Pancreas (tissue), 10 donors: ENCODE data around the gene FXN. TPM values are rescaled to one million over a fixed set of nuclear protein-coding genes. Genes with fewer than 3 reads are reported as not detected.
"Not testable (repeated sequence)": the region's sequence is repeated elsewhere in the genome, so short reads cannot be mapped to it uniquely, and the experiment has no call there.

ENCODE experiments used
- ATAC-seq, 4 donors: fragments of 200-7000 bp; cut with Tn5 transposase; one replicate each; pipeline versions ENCODE4 v1.8.0 to v1.9.1; 2020; ENCODE audit warnings: mild to moderate bottlenecking in 4 of 4, moderate library complexity in 4 of 4
- DNase-seq, 6 donors: peaks; one replicate each; pipeline ENCODE4 v3.0.0-alpha.2; 2020
- FAIRE-seq: peaks from 2 replicates; lab custom pipeline; 2012; peaks lifted over from hg19 to GRCh38; lab: Jason Lieb, UNC
- H3K27ac ChIP-seq, 4 donors: fragments of 200-600 bp; sonication (generic); 1 replicate in 3 of 4; 2 replicates in 1 of 4; pipeline versions ENCODE4 v1.5.0 to v1.8.0; 2020
- H3K27me3 ChIP-seq, 4 donors: fragments of 200-600 bp; one replicate each; pipeline ENCODE4 v1.8.0; 2021
- H3K36me3 ChIP-seq, 3 donors: fragments of 200-600 bp; sonication (generic) in 1 of 3; one replicate each; pipeline versions ENCODE4 v1.5.0 to v1.8.0; 2020 to 2021
- H3K4me1 ChIP-seq, 3 donors: fragments of 200-600 bp; one replicate each; pipeline ENCODE4 v1.8.0; 2021
- H3K4me3 ChIP-seq, 4 donors: fragments of 200-600 bp; sonication (generic) in 2 of 4; one replicate each; pipeline versions ENCODE4 v1.5.0 to v1.8.0; 2020 to 2021
- H3K9me3 ChIP-seq, 4 donors: fragments of 200-600 bp; one replicate each; pipeline ENCODE4 v1.8.0; 2021
- CTCF ChIP-seq, 4 donors: fragments of 200-600 bp; sonication (generic) in 3 of 4; IDR thresholded peaks; one replicate each; pipeline versions ENCODE4 v1.5.0 to v1.8.0; 2021; ENCODE audit warnings: antibody characterized with exemption in 4 of 4
- WGBS, 2 donors: extraction: QIAGEN DNeasy Blood & Tissue Kit; methylation state at CpG; one replicate each; pipeline ENCODE4 v1.1.7; 2013; 5-methylcytosine and 5-hydroxymethylcytosine counted together
- intact Hi-C, 3 donors: fragments of 100-400 bp; cut with DNase I; formaldehyde crosslinking; loops; one replicate each; pipeline versions ENCODE4 v1.11.1 to v1.14.2; 2022
- polyA plus RNA-seq, 2 donors: library from polyadenylated mRNA; stranded (reverse); fragments of 200-250 nt; gene quantifications; one replicate each; pipeline ENCODE4 v1.2.3, GENCODE V29; 2013
- total RNA-seq, 6 donors: library from RNA; stranded (reverse); fragmentation: NEBNext Ultra II Directional in 4 of 6; extraction: Animal tissue kit (Norgen Biotek cat#: 25700) in 4 of 6; gene quantifications; one replicate each; pipeline versions ENCODE4 v1.2.1 to v1.2.4, GENCODE V29; 2021 to 2023
- donor health status: healthy with polysubstance abuse.
- donor health status: DM: no; HTN: no; CAD: no; lungs with moderate emphysema.
- donor health status: DM: no; HTN: no; CAD: no.
- donor health status: control.
- donor health status: control.
- donor health status: Bipolar disorder and iron deficiency.
- donor health status: DM: yes; HTN: yes; CAD: no.
- donor health status: DM: no; HTN: no; CAD: no.
- donor health status: DM: no; HTN: no; CAD: no.
- donor health status: DM: yes; HTN: yes; CAD: no.

The FXN gene
- total and polyA plus RNA-seq, 8 donors: 6.2 to 12.0 (median 8.9) TPM

GRCh38 chr9:69097064-69097463 is 61.5 kb downstream of the FXN start:
- peak overlapping the region in 1 of 4 donors; percentile 15 for H3K27ac ChIP-seq

GRCh38 chr9:69097923-69098593 is 62.5 kb downstream of the FXN start:
- intact Hi-C loops: no loop called here
- DNase-seq (no peak), ATAC-seq (peak in 1 of 4 donors; percentile 16), FAIRE-seq (no peak)
- no peaks in the 10 kb centered on the region for H3K9me3 ChIP-seq
- H3K27me3 ChIP-seq: no peaks in the 10 kb centered on the region
- H3K36me3 ChIP-seq: no peaks in the 10 kb centered on the region
- no peak overlapping the region for H3K4me3 ChIP-seq
- WGBS, 2 donors: 83 to 88% methylated on average over 5 of the region's 5 CpGs
- no peak for TF ChIP-seq CTCF (IDR thresholded peaks at IDR 0.05)
- no peak overlapping the region for H3K27ac ChIP-seq
- peaks cover 1 to 12% (median 11%) of the 10 kb centered on the region in 3 donors for H3K4me1 ChIP-seq

More at GRCh38 chr9:69097064-69097463, 61.5 kb downstream of the FXN start:
- Histone ChIP-seq H3K4me1 (peaks cover 6 to 17% (median 12%) of the 10 kb centered on the region in 3 donors), H3K9me3 (no peaks in the 10 kb centered on the region), H3K4me3 (no peak overlapping the region), H3K27me3 (no peaks in the 10 kb centered on the region), H3K36me3 (no peaks in the 10 kb centered on the region)
- WGBS, 2 donors: 38 to 47% methylated on average over 4 of the region's 4 CpGs
- intact Hi-C loops: no loop called here
- TF ChIP-seq CTCF (IDR thresholded peaks at IDR 0.05): no peak
- DNase-seq (no peak), ATAC-seq (peak; percentile 5 to 67 (median 54)), FAIRE-seq (no peak)

GRCh38 chr9:69103348-69103996 is 67.9 kb downstream of the FXN start:
- H3K4me3 ChIP-seq, H3K27ac ChIP-seq, H3K27me3 ChIP-seq, H3K9me3 ChIP-seq, FAIRE-seq, H3K36me3 ChIP-seq, ATAC-seq, intact Hi-C loops, DNase-seq: not testable (repeated sequence)
- 55 to 62% methylated on average over 4 of the region's 7 CpGs for WGBS, 2 donors
- peaks cover 0 to 14% (median 7%) of the 10 kb centered on the region in 3 donors for H3K4me1 ChIP-seq

- H3K27me3 ChIP-seq: no peaks in the 10 kb centered on the region
- H3K4me1 ChIP-seq: peaks cover 0 to 14% (median 7%) of the 10 kb centered on the region in 3 donors
- 7 to 9% methylated on average over 2 of the region's 2 CpGs for WGBS, 2 donors
- peak overlapping the region; percentile 12 to 75 (median 48) for H3K27ac ChIP-seq
- no peaks in the 10 kb centered on the region for H3K9me3 ChIP-seq
- no peaks in the 10 kb centered on the region for H3K36me3 ChIP-seq
- ATAC-seq (peak; percentile 100), DNase-seq (peak; percentile 66 to 92 (median 85)), FAIRE-seq (peak; percentile 89)
- no peak overlapping the region for H3K4me3 ChIP-seq
- no peak for TF ChIP-seq CTCF (IDR thresholded peaks at IDR 0.05)
- intact Hi-C loops: no loop called here
Measured at GRCh38 chr9:69104830-69105527, 69.4 kb downstream of the FXN start.

GRCh38 chr9:69107771-69108170 is 72.2 kb downstream of the FXN start:
- no peak for TF ChIP-seq CTCF (IDR thresholded peaks at IDR 0.05)
- H3K27ac ChIP-seq: no peak overlapping the region
- intact Hi-C loops: no loop called here

GRCh38 chr9:69108706-69109105 is 73.2 kb downstream of the FXN start:
- intact Hi-C loops, DNase-seq, FAIRE-seq, H3K36me3 ChIP-seq, ATAC-seq, H3K27me3 ChIP-seq, H3K9me3 ChIP-seq, H3K27ac ChIP-seq, H3K4me3 ChIP-seq: not testable (repeated sequence)
- H3K4me1 ChIP-seq: peaks cover 0 to 14% (median 7%) of the 10 kb centered on the region in 3 donors
- WGBS, 2 donors: 95% methylated on average over 14 of the region's 14 CpGs

More at GRCh38 chr9:69107771-69108170, 72.2 kb downstream of the FXN start:
- DNase-seq: no peak
- no peaks in the 10 kb centered on the region for H3K36me3 ChIP-seq
- H3K9me3 ChIP-seq: no peaks in the 10 kb centered on the region
- 75 to 80% methylated on average over 3 of the region's 3 CpGs for WGBS, 2 donors
- H3K4me3 ChIP-seq: no peak overlapping the region
- H3K4me1 ChIP-seq: peaks cover 0 to 14% (median 7%) of the 10 kb centered on the region in 3 donors
- ATAC-seq: no peak
- H3K27me3 ChIP-seq: no peaks in the 10 kb centered on the region
- peak; percentile 39 for FAIRE-seq
